Stimulated activated CD8-positive, alpha-beta memory T cell treated with anti-CD3 and anti-CD28 coated beads, Interleukin-15, amount 100 ng/mL, for 4 hours (primary cell): ENCODE data around the gene SMARCD1.
A peak's percentile ranks its signal among the peaks of the same experiment; 100 is the strongest.

ENCODE experiments used
- DNase-seq, 2 donors: peaks; one replicate each; pipeline ENCODE4 v3.0.0-alpha.2; 2020; ENCODE audit warnings: low read depth in 2 of 2

The SMARCD1 gene

GRCh38 chr12:50057000-50057841 lies 27.9 kb upstream of the SMARCD1 start, which contains the start of gene ASIC1:
TSS of gene ASIC1 (plus strand) at chr12:50057596. CDS start at chr12:50058767, 1,171 bp downstream.
- peak; percentile 15 to 26 for DNase-seq

- DNase-seq: no peak
These were observed 27.1 kb upstream of the SMARCD1 start for GRCh38 chr12:50057896-50058670.

GRCh38 chr12:50058743-50059312 lies 26.3 kb upstream of the SMARCD1 start:
- no peak for DNase-seq

GRCh38 chr12:50059440-50060119 lies 25.6 kb upstream of the SMARCD1 start:
- DNase-seq: peak; percentile 51 to 58

GRCh38 chr12:50060120-50060468 lies 25.0 kb upstream of the SMARCD1 start:
- DNase-seq: no peak

GRCh38 chr12:50061171-50061570 lies 24.0 kb upstream of the SMARCD1 start:
- no peak for DNase-seq

GRCh38 chr12:50061946-50062686 lies 23.0 kb upstream of the SMARCD1 start:
- no peak for DNase-seq

- no peak for DNase-seq
These were observed 22.2 kb upstream of the SMARCD1 start for GRCh38 chr12:50062728-50063460.

- DNase-seq: no peak
These were observed 19.3 kb upstream of the SMARCD1 start for GRCh38 chr12:50065726-50066310.

- no peak for DNase-seq
These were observed 18.7 kb upstream of the SMARCD1 start for GRCh38 chr12:50066402-50066801.

- no peak for DNase-seq
These were observed 16.1 kb upstream of the SMARCD1 start for GRCh38 chr12:50069069-50069468.

GRCh38 chr12:50069539-50069938 lies 15.6 kb upstream of the SMARCD1 start:
- no peak for DNase-seq

GRCh38 chr12:50070314-50071060 lies 14.7 kb upstream of the SMARCD1 start:
- peak in 1 of 2 donors; percentile 16 for DNase-seq

- no peak for DNase-seq
These were observed 12.8 kb upstream of the SMARCD1 start for GRCh38 chr12:50072198-50072907.

GRCh38 chr12:50073206-50073605 lies 11.9 kb upstream of the SMARCD1 start:
- DNase-seq: no peak

- no peak for DNase-seq
These were observed 11.4 kb upstream of the SMARCD1 start for GRCh38 chr12:50073712-50074111.

- peak; percentile 49 to 60 for DNase-seq
These were observed 10.0 kb upstream of the SMARCD1 start for GRCh38 chr12:50074936-50075807.

- DNase-seq: no peak
These were observed 9.4 kb upstream of the SMARCD1 start for GRCh38 chr12:50075808-50076170.
